ENCODE results near the gene SOWAHB.
"Not testable (repeated sequence)": the region's sequence is repeated elsewhere in the genome, so short reads cannot be mapped to it uniquely, and the experiment has no call there.

DNA sequence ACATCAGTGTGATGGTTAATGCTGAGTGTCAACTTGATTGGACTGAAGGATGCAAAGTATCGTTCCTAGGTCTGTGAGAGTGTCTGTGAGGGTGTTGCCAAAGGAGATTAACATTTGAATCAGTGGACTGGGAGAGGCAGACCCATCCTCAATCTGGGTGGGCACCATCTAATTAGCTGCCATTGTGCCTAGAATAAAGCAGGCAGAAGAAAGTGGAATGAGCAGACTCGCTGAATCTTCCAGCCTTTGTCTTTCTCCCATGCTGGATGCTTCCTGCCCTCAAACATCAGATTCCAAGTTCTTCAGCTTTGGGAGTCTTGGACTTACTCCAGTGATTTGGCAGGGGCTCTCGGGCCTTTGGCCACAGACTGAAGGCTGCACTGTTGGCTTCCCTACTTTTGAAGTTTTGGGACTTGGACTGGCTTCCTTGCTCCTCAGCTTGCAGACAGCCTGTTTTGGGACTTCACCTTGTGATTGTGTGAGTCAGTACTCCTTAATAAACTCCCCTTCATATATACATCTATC lies 19.2 kb downstream of the SOWAHB start:
- TF ChIP-seq CTCF (IDR thresholded peaks at IDR 0.05); EZH2 (IDR thresholded peaks at IDR 0.05; ENCODE audit: borderline replicate concordance, insufficient read depth, low read depth, low read length, poor library complexity, severe bottlenecking): not testable (repeated sequence)

All from B cell (primary cell).